ENCODE data around the gene NUFIP2.

Gene NUFIP2

DNA sequence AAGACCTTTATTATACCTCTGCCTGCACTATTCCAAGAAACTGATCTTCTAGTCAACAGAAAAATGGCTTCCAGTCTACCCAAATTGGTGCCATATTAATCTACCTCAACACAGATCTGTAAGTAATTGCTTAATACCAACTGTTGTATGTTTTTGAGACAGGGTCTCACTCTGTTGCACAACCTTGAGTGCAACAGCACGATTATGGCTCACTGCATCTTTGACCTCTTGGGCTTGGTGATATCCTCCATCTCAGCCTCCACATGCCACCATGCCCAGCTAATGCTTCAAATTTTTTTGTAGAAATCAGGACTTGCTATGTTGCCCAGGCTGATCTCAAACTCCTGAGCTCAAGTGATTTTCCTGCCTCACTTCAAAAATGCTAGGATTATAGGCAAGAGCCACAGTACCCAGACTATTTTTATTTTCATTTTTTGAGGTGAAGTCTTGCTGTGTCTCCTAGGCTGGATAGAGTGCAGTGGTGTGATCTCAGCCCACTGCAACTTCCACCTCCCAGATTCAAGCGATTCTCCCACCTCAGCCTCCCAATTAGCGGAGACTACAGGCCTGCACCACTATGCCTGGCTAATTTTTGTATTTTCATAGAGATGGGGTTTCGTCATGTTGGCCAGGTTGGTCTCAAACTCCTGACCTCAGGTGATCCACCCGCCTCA, 14.4 kb downstream of the NUFIP2 start:
- in situ Hi-C loops (cut with HindIII; ENCODE audit: low sequenced_read_pairs) = loop anchor here (5.0 to 10.0 kb wide), 2 partner anchors 67 to 265 kb away; no protein-coding TSS in a partner anchor

DNA sequence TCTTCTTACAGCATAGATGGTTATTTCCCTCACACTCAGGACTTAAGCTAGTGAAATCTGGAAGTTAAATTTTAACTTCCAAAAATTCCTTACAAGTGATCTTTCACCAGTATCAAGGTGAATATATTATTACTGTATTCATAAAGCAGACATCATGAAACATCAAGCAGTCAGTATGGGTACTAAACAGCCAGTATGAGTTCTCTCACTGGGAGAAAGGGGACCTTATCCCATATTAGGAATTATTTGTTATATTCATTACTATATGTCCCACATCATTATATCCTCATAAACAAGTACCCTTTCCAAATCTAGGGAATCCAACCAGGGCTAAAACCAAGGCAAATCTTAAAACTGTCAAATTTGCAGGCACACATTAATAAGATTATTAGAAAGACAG, 15.3 kb downstream of the NUFIP2 start:
- in situ Hi-C loops (cut with HindIII; ENCODE audit: low sequenced_read_pairs) = loop anchor here (5.0 to 10.0 kb wide), 2 partner anchors 66 to 266 kb away; no protein-coding TSS in a partner anchor

DNA sequence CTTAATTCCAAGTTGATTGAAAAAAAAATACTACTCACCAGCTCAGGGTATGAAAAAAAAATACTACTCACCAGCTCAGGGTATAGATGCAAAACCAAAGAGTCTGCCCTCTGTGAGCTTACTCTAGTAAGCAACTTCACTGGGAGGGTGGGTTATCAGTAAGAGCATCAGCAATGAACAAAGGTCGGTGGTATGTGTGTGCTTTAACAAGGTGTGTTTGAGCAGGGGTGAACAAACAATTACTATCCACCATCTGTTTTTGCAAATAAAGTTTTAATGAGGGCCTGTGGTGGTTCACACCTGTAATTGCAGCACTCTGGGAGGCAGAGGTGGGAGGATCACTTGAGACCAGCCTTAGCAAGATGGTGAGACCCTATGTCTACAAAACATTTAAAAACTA, 20.0 kb downstream of the NUFIP2 start:
- in situ Hi-C loops (cut with HindIII; ENCODE audit: low sequenced_read_pairs) = loop anchor here (10.0 kb wide), 1 partner anchor 271 kb away; no protein-coding TSS in a partner anchor

DNA sequence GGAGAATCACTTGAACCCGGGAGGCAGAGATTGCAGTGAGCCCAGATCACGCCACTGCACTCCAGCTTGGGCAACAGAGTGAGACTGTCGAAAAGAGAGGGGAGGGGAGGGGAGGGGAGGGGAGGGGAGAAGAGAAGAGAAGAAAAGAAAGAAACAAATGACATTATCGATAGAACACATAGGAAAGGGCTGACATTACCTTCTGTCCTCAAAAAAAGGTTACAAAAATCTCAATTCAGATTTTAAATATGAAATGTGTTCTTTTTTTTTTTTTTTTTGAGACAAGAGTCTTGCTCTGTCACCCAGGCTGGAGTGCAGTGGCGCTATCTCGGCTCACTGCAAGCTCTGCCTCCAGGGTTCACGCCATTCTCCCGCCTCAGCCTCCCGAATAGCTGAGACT, 22.0 kb downstream of the NUFIP2 start:
- in situ Hi-C loops (cut with HindIII; ENCODE audit: low sequenced_read_pairs) = loop anchor here (10.0 kb wide), 1 partner anchor 273 kb away; no protein-coding TSS in a partner anchor

DNA sequence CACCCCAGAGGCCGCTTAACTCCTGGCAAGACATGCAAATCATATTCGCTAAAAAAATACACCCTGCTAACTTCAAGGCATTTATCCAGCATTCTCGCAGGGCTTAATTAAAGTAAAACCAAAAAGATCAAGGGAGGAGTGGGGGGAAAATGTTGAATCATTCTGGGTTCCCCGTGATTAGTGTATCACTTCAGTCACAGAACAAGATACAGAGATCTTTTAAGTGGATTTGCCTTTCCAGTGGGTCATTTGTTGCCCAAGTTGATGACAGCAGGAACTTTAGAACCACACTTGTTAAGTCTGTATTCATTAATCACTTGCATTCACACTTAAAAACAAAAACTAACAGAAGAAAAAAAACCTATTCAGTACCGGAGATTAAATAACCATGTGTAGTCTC, 30.0 kb downstream of the NUFIP2 start:
- in situ Hi-C loops (cut with HindIII; ENCODE audit: low sequenced_read_pairs) = no loop called here

DNA sequence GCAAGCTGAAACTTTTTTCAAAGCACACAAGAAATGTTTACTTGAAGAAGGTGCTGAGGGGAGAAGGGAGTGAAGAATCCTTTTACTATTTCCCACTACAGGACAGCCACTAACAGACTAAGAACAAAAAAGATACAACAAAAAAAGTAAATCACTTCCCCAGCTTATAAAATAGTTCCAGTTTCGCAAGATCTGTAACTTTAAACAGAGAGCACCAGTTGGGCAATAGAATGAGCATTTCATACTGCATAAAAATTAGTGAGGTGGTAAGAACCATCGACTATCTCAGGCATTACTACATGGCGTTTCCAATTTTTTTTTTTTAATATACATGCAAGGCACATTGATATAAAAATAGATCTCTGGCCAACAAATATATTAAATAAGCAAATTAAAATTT, 36.2 kb downstream of the NUFIP2 start:
- in situ Hi-C loops (cut with HindIII; ENCODE audit: low sequenced_read_pairs) = loop anchor here (5.0 kb wide), 1 partner anchor 40 kb away; no protein-coding TSS in a partner anchor

DNA sequence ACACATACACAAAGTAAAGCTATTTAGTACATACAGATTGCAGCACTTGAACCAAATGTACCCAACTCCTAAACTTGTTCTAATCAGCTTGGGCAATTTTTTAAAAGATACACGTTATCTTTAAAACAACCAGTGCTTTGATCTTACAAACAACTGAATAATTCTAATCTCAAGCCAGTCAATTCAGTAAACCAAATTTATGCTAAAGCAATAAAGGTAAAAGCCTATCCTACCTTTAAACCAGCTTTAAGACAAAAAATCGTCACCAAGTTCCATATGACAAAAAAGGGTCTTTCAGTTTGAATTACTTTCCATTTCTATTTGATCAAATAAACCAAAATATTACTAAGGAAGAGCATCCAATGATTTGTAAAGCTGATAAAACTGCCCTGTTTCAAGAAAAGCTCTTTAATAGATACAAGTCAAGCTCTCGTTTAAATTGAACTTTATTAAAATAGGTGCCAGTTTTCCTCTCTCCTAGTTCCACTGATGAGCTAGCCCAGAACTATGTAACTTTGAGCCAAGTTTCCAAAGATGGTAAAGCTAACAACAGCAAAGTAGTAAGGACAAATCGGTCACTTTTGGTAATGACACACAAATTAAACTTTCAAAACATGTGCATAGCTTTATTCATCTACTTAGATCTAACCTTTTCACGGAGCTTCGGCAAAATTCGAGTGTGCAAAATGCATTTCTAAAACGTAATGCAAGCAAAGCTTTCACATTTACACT, 37.0 kb downstream of the NUFIP2 start:
- in situ Hi-C loops (cut with HindIII; ENCODE audit: low sequenced_read_pairs) = loop anchor here (5.0 kb wide), 1 partner anchor 40 kb away; no protein-coding TSS in a partner anchor

DNA sequence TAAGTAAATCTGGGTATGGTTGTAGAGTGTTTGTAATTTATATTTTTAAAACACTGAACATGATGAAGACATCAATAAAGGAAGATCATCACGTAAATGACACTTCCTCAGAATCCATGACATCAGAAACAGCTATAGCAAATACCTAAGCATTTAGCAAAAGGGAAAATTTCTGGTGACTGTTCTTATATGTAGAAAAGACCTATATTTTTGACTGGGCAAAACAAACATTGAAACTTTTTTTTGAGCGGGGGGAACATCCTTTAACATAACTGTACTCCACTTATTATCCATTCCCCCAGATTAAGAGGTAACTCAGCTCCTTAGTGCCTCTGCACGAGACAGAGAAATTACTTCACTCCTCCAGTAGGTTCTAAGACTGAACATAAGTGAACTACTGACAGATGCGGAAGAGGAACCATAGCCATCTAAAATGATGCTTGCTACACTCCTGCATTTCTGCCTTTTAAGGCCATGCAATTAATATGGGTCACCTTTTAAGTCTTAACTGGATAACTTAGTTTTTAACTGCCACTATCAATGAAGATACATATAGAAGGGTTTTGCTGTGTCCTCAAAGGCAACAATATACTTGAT, 37.9 kb downstream of the NUFIP2 start:
- in situ Hi-C loops (cut with HindIII; ENCODE audit: low sequenced_read_pairs) = loop anchor here (5.0 kb wide), 1 partner anchor 41 kb away; no protein-coding TSS in a partner anchor

DNA sequence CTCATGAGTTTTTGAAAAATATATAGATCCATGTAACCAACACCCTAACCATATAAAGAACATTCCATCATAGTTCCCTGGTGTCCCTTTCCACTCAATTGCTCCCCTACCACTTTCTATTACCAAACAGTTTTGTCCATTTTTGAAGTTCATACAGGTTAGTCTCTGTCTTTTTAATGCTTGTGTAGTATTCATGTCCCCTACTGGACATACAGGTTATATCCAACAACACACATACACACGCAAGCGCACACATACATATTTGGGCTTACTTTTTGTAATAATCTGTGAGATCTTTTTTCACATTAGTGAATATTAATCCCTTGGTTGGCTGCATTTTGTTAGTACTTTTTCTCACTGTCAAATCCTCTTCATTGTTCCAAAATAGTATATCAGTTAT, 40.9 kb downstream of the NUFIP2 start:
- in situ Hi-C loops (cut with HindIII; ENCODE audit: low sequenced_read_pairs) = no loop called here

DNA sequence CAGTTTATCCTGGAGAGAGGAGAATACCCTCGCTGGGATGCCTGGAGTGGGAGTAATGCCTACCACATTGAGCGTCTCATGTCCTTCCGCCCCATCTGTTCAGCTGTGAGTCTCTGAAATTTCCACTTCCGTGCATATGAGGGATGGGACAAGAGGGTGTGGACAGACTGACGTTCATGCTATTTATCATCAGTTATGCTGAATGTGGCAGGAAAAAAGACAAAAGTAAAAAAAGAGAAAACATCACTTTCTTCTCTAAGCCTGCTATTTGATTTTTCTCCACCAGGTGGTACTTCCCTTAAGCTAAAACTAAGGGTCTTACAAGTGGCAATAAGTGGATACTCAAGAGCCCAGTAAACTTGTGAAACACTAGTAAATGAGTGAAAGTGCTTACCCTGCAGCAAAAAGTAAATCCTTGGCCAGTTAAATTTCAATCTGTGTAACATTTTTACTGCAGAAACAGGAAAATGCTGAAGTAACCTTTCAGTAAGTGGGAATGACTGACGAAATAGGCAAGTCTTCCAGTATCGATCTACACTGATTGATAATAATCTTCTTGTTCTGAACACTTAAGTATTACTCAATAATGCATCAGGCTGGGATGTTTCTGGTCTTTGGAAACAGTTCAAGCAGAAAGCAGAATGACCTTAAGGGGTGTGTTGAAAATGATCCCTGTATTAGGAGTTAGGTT, 41.7 kb downstream of the NUFIP2 start:
- in situ Hi-C loops (cut with HindIII; ENCODE audit: low sequenced_read_pairs) = no loop called here

DNA sequence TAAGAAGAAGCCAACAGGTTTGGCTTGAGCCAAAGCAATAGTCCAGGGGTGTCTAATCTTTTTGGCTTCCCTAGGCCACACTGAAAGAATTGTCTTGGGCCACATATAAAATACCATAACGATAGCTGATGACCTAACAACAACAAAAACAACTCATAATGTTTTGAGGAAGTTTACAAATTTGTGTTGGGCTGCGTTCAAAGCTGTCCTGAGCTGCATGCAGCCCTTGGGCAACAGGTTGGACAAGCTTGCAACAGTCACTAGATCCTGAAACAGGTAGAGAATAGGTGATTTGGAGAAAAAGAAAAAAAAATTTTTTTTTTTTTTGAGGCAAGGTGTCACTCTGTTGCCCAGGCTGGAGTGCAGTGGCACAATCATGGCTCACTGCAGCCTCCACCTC, 42.8 kb downstream of the NUFIP2 start:
- in situ Hi-C loops (cut with HindIII; ENCODE audit: low sequenced_read_pairs) = no loop called here

DNA sequence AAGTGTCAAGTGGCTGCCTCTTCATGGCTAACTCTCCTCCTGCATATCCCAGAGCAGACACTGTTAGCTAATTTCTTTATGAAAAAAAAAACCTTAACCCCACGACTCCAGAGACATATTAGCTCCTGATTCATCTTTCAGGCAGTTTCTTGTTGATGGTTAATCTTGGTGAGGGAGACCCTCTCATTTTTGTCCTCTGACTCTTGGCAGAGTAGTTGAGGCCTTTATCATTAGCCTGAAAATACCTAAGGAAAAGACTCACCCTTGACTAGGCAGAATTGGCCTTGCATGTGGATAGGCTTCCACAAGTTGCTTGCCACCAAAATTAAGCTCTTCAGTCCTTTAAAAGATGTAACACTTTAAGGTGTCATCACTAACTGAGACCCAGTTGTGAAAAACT, 43.3 kb downstream of the NUFIP2 start:
- in situ Hi-C loops (cut with HindIII; ENCODE audit: low sequenced_read_pairs) = no loop called here

DNA sequence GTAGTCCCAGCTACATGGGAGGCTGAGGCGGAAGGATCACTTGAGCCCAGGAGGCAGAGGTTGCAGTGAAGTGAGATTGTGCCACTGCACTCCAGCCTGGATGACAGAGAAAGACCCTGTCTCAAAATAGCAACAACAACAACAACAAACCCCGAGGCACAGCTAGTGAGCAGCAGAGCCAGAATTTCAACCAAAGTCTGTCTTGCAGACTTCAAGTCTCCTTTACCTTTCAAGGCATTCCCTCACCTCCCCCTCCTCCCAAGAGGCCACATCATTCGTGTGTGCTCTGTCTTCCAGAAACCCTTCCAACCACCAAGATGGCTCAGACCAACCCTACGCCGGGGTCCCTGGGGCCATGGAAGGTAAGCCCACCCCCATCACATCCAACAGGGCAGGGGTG, 45.1 kb downstream of the NUFIP2 start:
- in situ Hi-C loops (cut with HindIII; ENCODE audit: low sequenced_read_pairs) = no loop called here

DNA sequence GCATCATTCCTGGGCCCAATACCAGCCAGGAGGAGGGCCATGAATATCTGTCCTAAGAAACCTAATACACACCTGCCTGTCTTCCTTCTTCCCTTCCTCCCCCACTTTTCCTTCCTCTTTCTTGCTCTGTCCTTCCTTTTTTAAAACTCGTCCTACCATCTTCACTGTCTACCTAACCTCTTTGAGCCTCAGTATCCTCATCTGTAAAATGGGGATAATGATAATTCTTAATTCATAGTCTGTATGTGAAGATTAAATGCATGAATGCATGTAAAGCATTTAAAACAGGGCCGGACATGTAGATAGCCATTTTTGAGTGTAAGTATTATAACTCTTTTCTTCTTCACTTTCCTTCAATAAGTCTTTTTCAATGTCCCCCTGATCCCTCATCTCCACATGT, 46.7 kb downstream of the NUFIP2 start:
- in situ Hi-C loops (cut with HindIII; ENCODE audit: low sequenced_read_pairs) = no loop called here

DNA sequence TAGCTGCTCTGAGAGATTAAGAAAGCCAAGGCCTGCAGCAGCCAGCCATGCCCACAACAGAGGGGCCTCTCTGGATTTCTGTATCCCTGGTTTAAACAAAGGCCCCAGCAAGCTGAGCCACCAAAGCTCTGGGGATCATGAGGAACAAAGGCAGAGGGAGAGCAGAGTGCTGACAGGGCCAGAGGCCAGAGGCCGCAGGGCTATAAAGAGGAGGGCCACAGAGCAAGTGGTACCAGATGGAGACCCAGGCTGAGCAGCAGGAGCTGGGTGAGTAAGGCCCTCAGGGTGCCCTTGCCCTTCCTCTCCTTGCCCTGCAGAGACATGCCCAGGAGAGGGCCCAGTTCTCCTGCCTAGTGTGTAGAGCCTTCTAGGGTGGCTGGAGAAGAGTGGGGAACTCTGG, 47.3 kb downstream of the NUFIP2 start, which contains the start of gene CRYBA1:
CRYBA1 (plus strand) TSS at position 232 of the 400 bp plus-strand sequence; CDS start at position 237, 5 bp downstream.
- in situ Hi-C loops (cut with HindIII; ENCODE audit: low sequenced_read_pairs) = no loop called here

DNA sequence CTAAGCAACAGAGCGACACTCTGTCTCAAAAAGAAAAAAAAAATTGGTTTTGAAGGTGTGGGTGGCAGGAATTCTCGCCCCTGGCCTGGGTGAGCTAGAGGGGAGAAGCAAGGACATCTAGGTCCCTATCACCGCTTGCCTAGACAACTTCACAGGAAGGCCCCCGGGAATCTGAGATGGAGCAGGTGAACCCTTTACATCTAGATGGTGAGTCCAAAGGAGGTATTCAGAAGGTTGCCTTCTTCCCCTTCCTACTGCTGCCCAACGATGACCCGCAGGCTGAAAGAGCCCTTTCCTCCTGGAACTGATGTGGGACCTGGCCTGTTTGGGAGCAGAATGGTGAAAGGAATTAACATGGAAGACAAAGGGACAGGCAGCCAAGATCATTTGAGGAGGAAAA, 48.5 kb downstream of the NUFIP2 start:
- in situ Hi-C loops (cut with HindIII; ENCODE audit: low sequenced_read_pairs) = no loop called here

DNA sequence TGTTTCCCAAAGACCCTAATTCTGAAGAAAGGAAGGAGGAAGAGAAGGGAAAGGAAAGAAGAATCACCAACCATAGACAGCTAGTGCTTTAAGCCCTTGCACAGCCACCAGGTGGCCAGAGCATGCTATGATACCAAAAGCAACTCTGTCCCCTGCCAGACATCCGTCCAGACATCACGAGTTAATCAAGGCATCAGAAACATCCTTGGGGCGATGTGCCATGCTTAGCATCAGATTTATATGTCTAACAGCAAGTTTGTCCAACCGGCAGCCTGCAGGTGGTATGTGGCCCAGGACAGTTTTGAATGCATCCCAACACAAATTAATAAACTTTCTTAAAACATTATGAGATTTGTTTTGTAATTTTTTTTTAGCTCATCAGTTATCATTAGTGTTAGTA, 50.2 kb downstream of the NUFIP2 start:
- in situ Hi-C loops (cut with HindIII; ENCODE audit: low sequenced_read_pairs) = no loop called here

DNA sequence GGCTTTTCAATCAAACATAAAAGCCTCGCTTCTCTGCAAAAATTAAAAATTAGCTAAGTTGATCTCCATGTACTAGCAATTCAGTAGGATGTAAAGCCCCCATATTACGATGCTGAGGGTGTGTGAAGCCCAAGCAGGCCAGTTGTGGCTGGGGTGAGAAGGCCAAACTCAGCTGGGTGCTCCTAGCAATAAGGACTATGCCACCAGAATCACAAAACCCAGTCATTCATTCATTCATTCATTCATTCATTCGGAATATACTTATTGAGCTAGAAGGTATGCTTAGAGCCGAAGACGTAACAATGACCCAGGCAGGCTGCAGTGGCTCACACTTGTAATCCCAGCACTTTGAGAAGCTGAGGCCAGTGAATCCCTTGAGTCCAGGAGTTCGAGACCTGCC, 51.2 kb downstream of the NUFIP2 start:
- in situ Hi-C loops (cut with HindIII; ENCODE audit: low sequenced_read_pairs) = no loop called here

DNA sequence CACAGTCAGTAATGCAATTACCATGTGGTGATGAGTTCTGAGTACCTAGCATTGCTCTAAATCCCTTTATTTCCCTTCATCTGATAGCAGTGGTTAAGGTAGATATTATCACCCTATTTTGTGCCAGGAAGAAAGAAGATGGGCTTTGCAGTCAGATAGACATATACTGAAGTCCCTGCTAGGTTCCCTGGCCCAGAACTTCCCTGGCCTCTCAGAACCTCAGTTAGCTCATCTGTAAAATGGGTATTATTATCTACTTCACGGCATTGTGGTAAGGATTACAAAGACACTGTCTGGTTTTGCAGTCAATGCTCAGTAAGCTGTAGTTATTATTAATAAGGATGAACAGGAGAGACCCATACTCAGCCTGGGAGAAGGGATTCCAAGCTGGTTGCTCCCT, 51.9 kb downstream of the NUFIP2 start:
- in situ Hi-C loops (cut with HindIII; ENCODE audit: low sequenced_read_pairs) = no loop called here

DNA sequence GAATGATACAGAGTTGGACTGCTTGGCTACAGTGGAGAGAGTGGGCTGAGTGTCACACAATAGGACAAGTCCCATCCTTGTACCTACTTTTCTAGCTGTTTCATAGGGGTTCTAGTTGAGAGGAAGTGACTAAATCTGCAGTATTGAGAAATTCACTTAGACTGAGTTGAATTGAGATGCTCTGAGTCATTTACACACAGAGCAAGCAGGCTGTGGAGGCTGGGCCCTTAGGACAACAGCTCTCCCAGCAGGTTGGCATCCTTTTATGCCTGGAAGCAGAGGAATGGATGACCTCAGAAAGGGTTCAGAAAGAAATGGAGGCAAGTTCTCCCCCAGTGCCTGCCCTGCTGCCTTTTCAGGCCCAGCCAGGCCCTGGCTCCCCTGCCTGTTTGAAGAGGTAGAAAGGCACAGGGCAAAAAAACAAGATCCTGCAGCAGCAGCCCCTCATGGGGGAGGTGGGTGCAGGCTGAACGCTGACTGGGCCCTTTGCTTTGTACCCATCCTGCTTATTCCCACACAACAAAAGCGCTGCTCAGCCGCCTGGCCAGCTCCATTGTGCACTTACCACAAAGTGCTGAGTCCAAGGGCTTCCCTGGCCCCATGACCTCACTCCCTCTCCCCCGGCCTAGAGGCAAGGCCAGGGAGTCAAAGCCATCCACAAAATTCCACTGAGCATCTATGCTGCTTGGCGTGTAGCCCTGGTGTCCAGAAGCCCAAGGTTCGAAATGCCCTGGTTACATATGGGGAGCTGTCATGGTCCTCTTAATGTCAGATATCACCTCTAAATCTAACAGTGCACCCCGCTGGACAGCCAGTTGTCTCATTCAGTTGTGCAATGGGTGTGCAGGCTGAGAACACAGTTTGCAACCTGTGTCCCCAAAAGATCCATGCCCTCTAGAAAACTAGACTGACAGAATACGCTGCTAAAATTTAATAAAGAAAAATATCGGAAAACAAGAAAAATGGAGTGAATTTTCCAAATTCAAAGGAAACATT, 52.7 kb downstream of the NUFIP2 start:
- in situ Hi-C loops (cut with HindIII; ENCODE audit: low sequenced_read_pairs) = no loop called here
